ENCODE measurements around the gene UBA6. TPM values are rescaled to one million over a fixed set of nuclear protein-coding genes. Genes with fewer than 3 reads are reported as not detected.

UBA6 gene
- total RNA-seq, 1 experiment from 2014 or later: 72.2 TPM

- DNase-seq: no peak
- H4K5ac ChIP-seq (ENCODE audit: insufficient read length, low read depth, low read length): no peak overlapping the region
- H3K4me1 ChIP-seq (ENCODE audit: insufficient read depth, low read length): no peaks in the 10 kb centered on the region
- no peaks in the 10 kb centered on the region for H3K9me3 Mint-ChIP-seq
- no CpG with 5 or more reads among the region's 3 CpGs for WGBS (ENCODE audit: extremely low coverage, insufficient read length, low lambda C conversion rate)
- no peak overlapping the region for H3K4me3 Mint-ChIP-seq
- H4K91ac ChIP-seq (ENCODE audit: insufficient read length, low read depth, low read length): no peak overlapping the region
- H3K27ac Mint-ChIP-seq: no peak overlapping the region; a peak in 1 of 7 replicates
- no peak overlapping the region for H4K8ac ChIP-seq (replicated peaks; ENCODE audit: insufficient read length, low read depth, low read length)
- H3K18ac ChIP-seq (ENCODE audit: insufficient read length, low read depth, low read length): no peak overlapping the region
- H3K79me1 ChIP-seq (ENCODE audit: insufficient read depth, low read depth, low read length, poor library complexity, severe bottlenecking): no peaks in the 10 kb centered on the region
- H3T11ph ChIP-seq (ENCODE audit: low read length): no peak overlapping the region
- H2BK12ac ChIP-seq (ENCODE audit: insufficient read length, low read depth, low read length): no peak overlapping the region
- no peak overlapping the region for H3K4me2 ChIP-seq (ENCODE audit: insufficient read depth, insufficient read length, low read length)
- no peak overlapping the region for H2AK5ac ChIP-seq (ENCODE audit: insufficient read length, low read length)
- no peaks in the 10 kb centered on the region for H3K9me3 ChIP-seq (ENCODE audit: control insufficient read depth, low read depth, low read length)
- H2BK15ac ChIP-seq (ENCODE audit: low read depth, low read length): no peak overlapping the region
- no peaks in the 10 kb centered on the region for H3K79me2 ChIP-seq (ENCODE audit: insufficient read depth, low read length)
- no peak overlapping the region for H3K14ac ChIP-seq (ENCODE audit: insufficient read depth, low read length)
- no peak overlapping the region for H3K56ac ChIP-seq (ENCODE audit: insufficient read length, low read depth, low read length)
- H2BK120ac ChIP-seq (ENCODE audit: low read depth, low read length, poor library complexity, severe bottlenecking): no peak overlapping the region
- no peaks in the 10 kb centered on the region for H3K27me3 ChIP-seq (ENCODE audit: insufficient read depth, low read length)
- no peaks in the 10 kb centered on the region for H3K36me3 Mint-ChIP-seq (ENCODE audit: insufficient read depth in 1 of 3, low read depth in 3 of 3)
- H3K23me2 ChIP-seq (ENCODE audit: insufficient read length, low read depth, low read length, poor library complexity, severe bottlenecking): no peaks in the 10 kb centered on the region
- no peak overlapping the region for H3K4ac ChIP-seq (ENCODE audit: low read depth, low read length)
- no peaks in the 10 kb centered on the region for H3K27me3 Mint-ChIP-seq (ENCODE audit: low read depth)
- H3K4me1 Mint-ChIP-seq: no peaks in the 10 kb centered on the region
- no peak overlapping the region for H2BK20ac ChIP-seq (ENCODE audit: low read depth, low read length, poor library complexity, severe bottlenecking)
- H3K9ac ChIP-seq (ENCODE audit: extremely low read depth, insufficient read length, low read length): no peak overlapping the region
- H3K27ac ChIP-seq (ENCODE audit: insufficient read length, low read depth, low read length): no peak overlapping the region
- no peak overlapping the region for H2BK5ac ChIP-seq (ENCODE audit: insufficient read length, low read length)
- no peak overlapping the region for H3K23ac ChIP-seq (ENCODE audit: insufficient read length, low read depth, low read length)
- H4K20me1 ChIP-seq (ENCODE audit: control insufficient read depth, insufficient read depth, insufficient read length): no peaks in the 10 kb centered on the region
- H2AFZ ChIP-seq (ENCODE audit: low read length): no peak overlapping the region
- no peak for TF ChIP-seq CTCF (conservative IDR thresholded peaks at IDR 0.05)
These were observed 134.6 kb downstream of the UBA6 start for GRCh38 chr4:67566335-67566734.

All from H9 (cell line).